Measurements from ENCODE around the gene TAF11L2. TPM values are rescaled to one million over a fixed set of nuclear protein-coding genes. Genes with fewer than 3 reads are reported as not detected.
"Not testable (repeated sequence)": the region's sequence is repeated elsewhere in the genome, so short reads cannot be mapped to it uniquely, and the experiment has no call there.

TAF11L2 gene
- total RNA-seq, 1 donor from 2014 or later: not detected

- DNase-seq (ENCODE audit: missing footprints); intact Hi-C loops (cut with DNase I); ATAC-seq: not testable (repeated sequence)
These were observed 21.5 kb downstream of the TAF11L2 start for GRCh38 chr5:17519508-17519907.

- intact Hi-C loops (cut with DNase I); ATAC-seq; DNase-seq (ENCODE audit: missing footprints): not testable (repeated sequence)
These were observed 23.5 kb downstream of the TAF11L2 start, which contains the start of gene TAF11L4 for GRCh38 chr5:17521501-17521900. Gene TAF11L4 (plus strand): TSS chr5:17521801.

DNA sequence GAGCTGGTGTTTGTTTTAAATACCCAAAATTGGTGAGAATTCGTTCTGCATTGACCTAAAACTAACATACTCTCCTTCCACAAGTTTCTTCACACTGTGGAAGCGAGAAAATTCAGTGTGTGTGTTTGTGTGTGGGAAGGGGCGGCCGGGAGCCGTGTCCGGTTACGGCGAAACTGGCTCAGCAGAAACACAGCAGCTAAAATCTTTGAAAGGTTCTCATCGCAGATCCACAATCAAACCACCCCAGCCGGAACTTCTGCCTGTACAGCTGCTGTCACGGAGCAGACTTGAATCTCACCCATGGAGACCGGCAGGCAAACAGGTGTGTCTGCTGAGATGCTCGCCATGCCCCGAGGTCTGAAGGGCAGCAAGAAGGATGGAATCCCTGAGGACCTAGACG lies 26.9 kb downstream of the TAF11L2 start, which contains the start of gene TAF11L5:
TAF11L5 (plus strand) TSS at position 301 of the 400 bp plus-strand sequence.
- intact Hi-C loops (cut with DNase I); ATAC-seq; DNase-seq (ENCODE audit: missing footprints): not testable (repeated sequence)

DNA sequence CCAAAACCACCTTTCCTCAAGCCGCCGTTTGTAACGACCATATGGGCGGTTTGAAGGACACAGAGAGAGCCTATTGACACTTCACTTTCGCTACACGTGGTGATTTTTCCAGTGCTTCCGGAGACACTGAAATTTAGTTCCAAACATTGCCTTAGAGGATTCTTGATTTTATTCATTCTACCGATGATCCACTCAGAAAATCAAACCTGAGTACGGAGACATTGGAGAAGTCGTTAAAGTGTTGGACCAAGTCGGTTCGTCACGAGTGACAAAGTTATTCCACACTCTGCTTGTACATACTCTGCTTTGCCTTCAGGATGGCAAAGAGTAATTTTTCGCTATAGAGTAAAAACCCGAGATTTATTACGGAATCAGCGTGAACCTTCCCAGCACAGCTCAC lies 28.5 kb downstream of the TAF11L2 start:
- intact Hi-C loops (cut with DNase I); DNase-seq (ENCODE audit: missing footprints); ATAC-seq: not testable (repeated sequence)

DNA sequence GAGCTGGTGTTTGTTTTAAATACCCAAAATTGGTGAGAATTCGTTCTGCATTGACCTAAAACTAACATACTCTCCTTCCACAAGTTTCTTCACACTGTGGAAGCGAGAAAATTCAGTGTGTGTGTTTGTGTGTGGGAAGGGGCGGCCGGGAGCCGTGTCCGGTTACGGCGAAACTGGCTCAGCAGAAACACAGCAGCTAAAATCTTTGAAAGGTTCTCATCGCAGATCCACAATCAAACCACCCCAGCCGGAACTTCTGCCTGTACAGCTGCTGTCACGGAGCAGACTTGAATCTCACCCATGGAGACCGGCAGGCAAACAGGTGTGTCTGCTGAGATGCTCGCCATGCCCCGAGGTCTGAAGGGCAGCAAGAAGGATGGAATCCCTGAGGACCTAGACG lies 30.3 kb downstream of the TAF11L2 start, which contains the start of gene TAF11L6:
TAF11L6 (plus strand) TSS at position 301 of the 400 bp plus-strand sequence.
- intact Hi-C loops (cut with DNase I); ATAC-seq; DNase-seq (ENCODE audit: missing footprints): not testable (repeated sequence)

Other genes with a start within 250 kb of the TAF11L2 start
- not detected for gene TAF11L3, start 20.1 kb downstream of the TAF11L2 start, total RNA-seq
- gene TAF11L4, start 23.6 kb downstream of the TAF11L2 start, total RNA-seq: not detected
- not detected for gene TAF11L5, start 27.0 kb downstream of the TAF11L2 start, total RNA-seq
- gene TAF11L6, start 30.4 kb downstream of the TAF11L2 start, total RNA-seq: not detected
- not detected for gene TAF11L7, start 87.5 kb downstream of the TAF11L2 start, total RNA-seq
- gene TAF11L8, start 92.7 kb downstream of the TAF11L2 start, total RNA-seq: not detected
- gene TAF11L9, start 96.2 kb downstream of the TAF11L2 start, total RNA-seq: not detected
- not detected for gene TAF11L10, start 99.6 kb downstream of the TAF11L2 start, total RNA-seq
- not detected for gene TAF11L11, start 106.0 kb downstream of the TAF11L2 start, total RNA-seq
- gene TAF11L12, start 112.2 kb downstream of the TAF11L2 start, total RNA-seq: not detected
- not detected for gene TAF11L13, start 133.9 kb downstream of the TAF11L2 start, total RNA-seq
- not detected for gene TAF11L14, start 136.2 kb downstream of the TAF11L2 start, total RNA-seq